Heart left ventricle (tissue), 16 donors: Measurements from ENCODE around the gene KRTAP3-1. TPM values are rescaled to one million over a fixed set of nuclear protein-coding genes. Genes with fewer than 3 reads are reported as not detected.

ENCODE experiments used
- ATAC-seq, 4 donors: fragments of 200-7000 bp; cut with Tn5 transposase; one replicate each; pipeline ENCODE4 v1.9.1; 2020 to 2022; ENCODE audit warnings: moderate library complexity in 4 of 4, mild to moderate bottlenecking in 3 of 4, moderate number of reproducible peaks in 1 of 4
- DNase-seq, 5 donors: peaks; one replicate each; pipeline ENCODE4 v3.0.0-alpha.2; 2020
- H3K27ac ChIP-seq, 12 donors: fragments of 200-600 bp; sonication (generic) in 4 of 12; one replicate each; pipeline versions ENCODE4 v1.5.0 to v1.8.0; 2016 to 2022; ENCODE audit warnings: mild to moderate bottlenecking in 2 of 12
- H3K27me3 ChIP-seq, 9 donors: fragments of 200-600 bp; sonication (generic) in 2 of 9; one replicate each; pipeline versions ENCODE4 v1.5.1 to v1.8.0; 2016 to 2022; ENCODE audit warnings: mild to moderate bottlenecking in 3 of 9
- H3K36me3 ChIP-seq, 9 donors: fragments of 200-600 bp; sonication (generic) in 2 of 9; one replicate each; pipeline versions ENCODE4 v1.5.0 to v1.8.0; 2018 to 2022; ENCODE audit warnings: mild to moderate bottlenecking in 2 of 9
- H3K4me1 ChIP-seq, 12 donors: fragments of 200-600 bp; sonication (generic) in 4 of 12; one replicate each; pipeline versions ENCODE4 v1.5.0 to v1.8.0; 2016 to 2022; ENCODE audit warnings: mild to moderate bottlenecking in 3 of 12
- H3K4me3 ChIP-seq, 12 donors: fragments of 200-600 bp; sonication (generic) in 4 of 12; one replicate each; pipeline versions ENCODE4 v1.5.0 to v1.8.0; 2017 to 2022; ENCODE audit warnings: mild to moderate bottlenecking in 9 of 12, moderate library complexity in 4 of 12
- H3K9me3 ChIP-seq, 12 donors: fragments of 200-600 bp; sonication (generic) in 4 of 12; one replicate each; pipeline versions ENCODE4 v1.5.0 to v1.8.0; 2016 to 2022; ENCODE audit warnings: mild to moderate bottlenecking in 1 of 12
- POLR2A ChIP-seq, 2 donors: fragments of 450-650 bp; IDR thresholded peaks; one replicate each; pipeline ENCODE4 v1.6.1; 2017; ENCODE audit warnings: antibody characterized with exemption in 2 of 2, mild to moderate bottlenecking in 2 of 2, moderate library complexity in 2 of 2
- WGBS, 4 donors: extraction: QIAGEN DNeasy Blood & Tissue Kit in 2 of 4; methylation state at CpG; one replicate each; pipeline versions ENCODE4 v1.1.5 to v1.1.7; 2013 to 2018; 5-methylcytosine and 5-hydroxymethylcytosine counted together
- intact Hi-C, 10 donors: fragments of 100-400 bp; cut with DNase I; formaldehyde crosslinking; loops; one replicate each; pipeline versions ENCODE4 v1.11.1 to v1.14.2; 2022
- polyA plus RNA-seq, 2 donors: library from polyadenylated mRNA; stranded (reverse); fragments of 200-250 nt; gene quantifications; one replicate each; pipeline ENCODE4 v1.2.3, GENCODE V29; 2013
- total RNA-seq, 9 donors: library from RNA; depleted of rRNA in 2 of 9; stranded (reverse); fragments of >200 nt in 2 of 9; fragmentation: NEBNext Ultra II Directional in 3 of 9; extraction: Animal tissue kit (Norgen Biotek cat#: 25700) in 3 of 9; gene quantifications; one replicate each; pipeline versions ENCODE4 v1.1.0 to v1.2.4, GENCODE V29; 2016 to 2023
- TF ChIP-seq, protein P1 (sequence below), 12 donors: fragments of 200-600 bp; sonication (generic) in 4 of 12; IDR thresholded peaks; one replicate each; pipeline versions ENCODE4 v1.5.0 to v1.8.0; 2018 to 2022; ENCODE audit warnings: antibody characterized with exemption in 12 of 12, mild to moderate bottlenecking in 5 of 12
- donor health status: ischemic (EF 13 %, LVEDD 7.1; RV severe dilation, severe dysfunction).
- donor health status: healthy with polysubstance abuse.
- donor health status: DM: no; HTN: yes; CAD: no.
- donor health status: DM: no; HTN: no; CAD: no.
- donor health status: ischemic (EF 25% LVEDD 6.9; RV normal size, moderate dysfunction).
- donor health status: ischemic (EF 25% LVEDD 5.7; RV mildly dilated, moderate dysfunction).
- donor health status: healthy.
- donor health status: DM: yes; HTN: yes; CAD: no.
- donor health status: ischemic (EF 35%, LVEDD 5.7; RV mildly dilated, moderate dysfunction).
- donor health status: nonischemic (EF 11% LVEDD 7.7; RV severe dilation, severe dysfunction).
- donor health status: DM: yes; HTN: yes; CAD: no.
- donor health status: PGD.
- donor health status: ischemic (EF 29% LVEDD 5.4; RV normal size, mild dysfunction).
- donor health status: nonischemic (EF 23%, LVEDD 6.1; RV moderate dilation, normal function).

The KRTAP3-1 gene
- total and polyA plus RNA-seq, 11 donors, result not detected

GRCh38 chr17:41009301-41009760 is 403 bp upstream of the KRTAP3-1 start:
- Histone ChIP-seq H3K4me1 (peaks cover 0 to 9% (median 0%) of the 10 kb centered on the region in 12 donors), H3K4me3 (no peak overlapping the region), H3K36me3 (no peaks in the 10 kb centered on the region), H3K27me3 (no peaks in the 10 kb centered on the region), H3K9me3 (no peaks in the 10 kb centered on the region), H3K27ac (no peak overlapping the region)
- no peak for ATAC-seq
- intact Hi-C loops, result no loop called here
- TF ChIP-seq, protein P1, sequence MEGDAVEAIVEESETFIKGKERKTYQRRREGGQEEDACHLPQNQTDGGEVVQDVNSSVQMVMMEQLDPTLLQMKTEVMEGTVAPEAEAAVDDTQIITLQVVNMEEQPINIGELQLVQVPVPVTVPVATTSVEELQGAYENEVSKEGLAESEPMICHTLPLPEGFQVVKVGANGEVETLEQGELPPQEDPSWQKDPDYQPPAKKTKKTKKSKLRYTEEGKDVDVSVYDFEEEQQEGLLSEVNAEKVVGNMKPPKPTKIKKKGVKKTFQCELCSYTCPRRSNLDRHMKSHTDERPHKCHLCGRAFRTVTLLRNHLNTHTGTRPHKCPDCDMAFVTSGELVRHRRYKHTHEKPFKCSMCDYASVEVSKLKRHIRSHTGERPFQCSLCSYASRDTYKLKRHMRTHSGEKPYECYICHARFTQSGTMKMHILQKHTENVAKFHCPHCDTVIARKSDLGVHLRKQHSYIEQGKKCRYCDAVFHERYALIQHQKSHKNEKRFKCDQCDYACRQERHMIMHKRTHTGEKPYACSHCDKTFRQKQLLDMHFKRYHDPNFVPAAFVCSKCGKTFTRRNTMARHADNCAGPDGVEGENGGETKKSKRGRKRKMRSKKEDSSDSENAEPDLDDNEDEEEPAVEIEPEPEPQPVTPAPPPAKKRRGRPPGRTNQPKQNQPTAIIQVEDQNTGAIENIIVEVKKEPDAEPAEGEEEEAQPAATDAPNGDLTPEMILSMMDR (IDR thresholded peaks at IDR 0.05), result no peak
- no peak for TF ChIP-seq POLR2A (IDR thresholded peaks at IDR 0.05)
- no peak for DNase-seq
- 42 to 53% (median 48%) methylated on average over 4 of the region's 4 CpGs for WGBS, 4 donors

DNA sequence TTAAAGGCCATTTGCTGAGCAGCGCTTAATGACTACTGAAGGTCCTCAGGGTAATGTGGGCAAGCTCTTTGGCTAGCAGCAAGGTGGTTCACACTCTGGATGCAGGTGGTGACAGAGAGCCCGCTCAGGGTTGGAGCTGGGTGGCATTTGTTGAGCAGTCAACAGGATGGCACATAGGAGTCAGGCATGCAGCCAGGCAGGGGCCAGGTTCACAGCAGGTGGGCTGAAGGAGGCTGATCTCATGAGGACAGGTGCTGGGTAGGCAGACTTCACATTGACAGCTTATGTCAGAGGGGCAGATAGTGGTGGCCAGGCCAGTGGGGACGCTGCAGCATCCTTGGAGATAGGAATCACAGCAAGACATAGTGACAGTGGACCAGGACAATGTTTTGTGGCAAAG is 4.5 kb downstream of the KRTAP3-1 start:
- H3K4me1 ChIP-seq, result no peaks in the 10 kb centered on the region
- no peak for ATAC-seq
- no peak for TF ChIP-seq POLR2A (IDR thresholded peaks at IDR 0.05)
- TF ChIP-seq, protein P1 (IDR thresholded peaks at IDR 0.05), result no peak
- WGBS, 4 donors, result 75 to 89% (median 84%) methylated on average over 3 of the region's 3 CpGs
- intact Hi-C loops, result no loop called here
- DNase-seq, result no peak
- H3K27me3 ChIP-seq, result peaks cover 0 to 10% (median 0%) of the 10 kb centered on the region in 9 donors
- no peaks in the 10 kb centered on the region for H3K9me3 ChIP-seq
- no peaks in the 10 kb centered on the region for H3K36me3 ChIP-seq
- no peak overlapping the region for H3K4me3 ChIP-seq
- H3K27ac ChIP-seq, result no peak overlapping the region

DNA sequence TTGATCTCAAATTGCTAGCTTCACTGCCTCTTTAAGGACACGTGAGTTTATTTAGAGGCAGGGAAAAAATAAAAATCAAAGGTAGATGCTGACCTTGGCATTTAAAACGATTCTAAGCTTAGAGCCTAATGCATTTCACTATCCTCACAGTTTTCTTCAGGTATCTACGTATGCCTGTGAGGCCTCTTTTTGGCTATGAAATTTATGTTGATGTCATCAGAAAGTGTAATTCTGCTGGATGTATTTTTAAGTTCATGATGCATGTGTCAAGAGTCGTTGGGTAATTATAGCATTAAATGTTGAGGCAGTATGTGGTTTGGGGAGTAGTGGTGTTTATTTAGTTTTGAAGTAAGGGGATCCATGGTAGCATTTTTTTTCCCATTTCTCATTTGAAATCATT is 5.0 kb downstream of the KRTAP3-1 start:
- TF ChIP-seq, protein P1 (IDR thresholded peaks at IDR 0.05), result no peak
- TF ChIP-seq POLR2A (IDR thresholded peaks at IDR 0.05), result no peak
- Histone ChIP-seq H3K27me3 (peaks cover 0 to 10% (median 0%) of the 10 kb centered on the region in 9 donors), H3K4me1 (no peaks in the 10 kb centered on the region), H3K36me3 (no peaks in the 10 kb centered on the region), H3K27ac (no peak overlapping the region), H3K9me3 (no peaks in the 10 kb centered on the region), H3K4me3 (no peak overlapping the region)
- intact Hi-C loops, result no loop called here
- 62 to 70% (median 69%) methylated on average over 4 of the region's 4 CpGs for WGBS, 4 donors
- DNase-seq, result no peak
- ATAC-seq, result no peak

DNA sequence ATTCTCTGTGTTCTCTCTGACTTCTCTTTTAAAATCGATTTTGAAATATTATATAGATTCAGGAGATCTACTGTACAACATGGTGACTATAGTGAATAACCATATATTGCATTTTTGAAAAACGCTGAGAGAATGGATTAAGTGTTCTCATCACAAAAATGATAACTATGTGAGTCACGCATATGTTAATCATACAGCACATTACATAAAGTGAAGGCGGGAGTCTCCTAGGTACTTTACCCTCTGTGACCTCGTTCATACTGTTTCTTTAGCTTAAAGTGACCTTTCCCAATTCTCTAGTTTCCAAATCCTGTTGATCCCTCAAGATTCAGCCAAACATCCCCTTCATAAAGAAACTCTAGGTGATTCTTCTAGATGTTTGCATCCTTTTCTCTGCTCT is 6.1 kb downstream of the KRTAP3-1 start:
- H3K36me3 ChIP-seq, result no peaks in the 10 kb centered on the region
- intact Hi-C loops, result no loop called here
- H3K4me3 ChIP-seq, result no peak overlapping the region
- no peaks in the 10 kb centered on the region for H3K4me1 ChIP-seq
- DNase-seq (no peak), ATAC-seq (no peak)
- H3K9me3 ChIP-seq, result no peaks in the 10 kb centered on the region
- TF ChIP-seq, protein P1 (IDR thresholded peaks at IDR 0.05), result no peak
- no peak for TF ChIP-seq POLR2A (IDR thresholded peaks at IDR 0.05)
- no peak overlapping the region for H3K27ac ChIP-seq
- H3K27me3 ChIP-seq, result peaks cover 0 to 15% (median 0%) of the 10 kb centered on the region in 9 donors
- WGBS, 4 donors, result 57 to 62% (median 61%) methylated on average over 5 of the region's 5 CpGs
